ENCODE results near the gene RHCG. TPM values are rescaled to one million over a fixed set of nuclear protein-coding genes. Genes with fewer than 3 reads are reported as not detected.

The RHCG gene
- total and polyA plus RNA-seq, 8 donors: 2.2 to 3.1 (median 2.6) TPM; not detected in 2

- Histone ChIP-seq H3K9me3 (no peaks in the 10 kb centered on the region), H3K36me3 (no peaks in the 10 kb centered on the region), H3K27me3 (peaks cover 3 to 85% of the 10 kb centered on the region in 2 donors), H3K4me3 (no peak overlapping the region), H3K4me1 (no peaks in the 10 kb centered on the region), H3K27ac (no peak overlapping the region)
- intact Hi-C loops (cut with DNase I): no loop called here
- DNase-seq (no peak), ATAC-seq (no peak)
- no peak for TF ChIP-seq CTCF (IDR thresholded peaks at IDR 0.05)
These were observed 7.0 kb downstream of the RHCG start for GRCh38 chr15:89489376-89489775.

- Histone ChIP-seq H3K9me3 (no peaks in the 10 kb centered on the region), H3K27me3 (peaks cover 0 to 82% of the 10 kb centered on the region in 2 donors), H3K27ac (no peak overlapping the region), H3K4me1 (no peaks in the 10 kb centered on the region), H3K4me3 (no peak overlapping the region), H3K36me3 (no peaks in the 10 kb centered on the region)
- no peak for TF ChIP-seq CTCF (IDR thresholded peaks at IDR 0.05)
- no peak for ATAC-seq
- intact Hi-C loops (cut with DNase I): no loop called here
- DNase-seq: no peak
These were observed 8.6 kb downstream of the RHCG start for GRCh38 chr15:89487791-89488190.

GRCh38 chr15:89486726-89487050 is 9.7 kb downstream of the RHCG start:
- peak; percentile 53 for ATAC-seq

GRCh38 chr15:89483079-89483478 is 13.3 kb downstream of the RHCG start:
- no peak overlapping the region for H3K4me3 ChIP-seq
- H3K27me3 ChIP-seq: peaks cover 0 to 87% of the 10 kb centered on the region in 2 donors
- no peak overlapping the region for H3K27ac ChIP-seq
- H3K9me3 ChIP-seq: no peaks in the 10 kb centered on the region
- no peaks in the 10 kb centered on the region for H3K4me1 ChIP-seq
- no peak for ATAC-seq
- H3K36me3 ChIP-seq: no peaks in the 10 kb centered on the region
- DNase-seq: no peak
- intact Hi-C loops (cut with DNase I): no loop called here
- no peak for TF ChIP-seq CTCF (IDR thresholded peaks at IDR 0.05)

More at GRCh38 chr15:89486726-89487050, 9.7 kb downstream of the RHCG start:
- Histone ChIP-seq H3K27me3 (peaks cover 0 to 82% of the 10 kb centered on the region in 2 donors), H3K4me1 (no peaks in the 10 kb centered on the region), H3K36me3 (no peaks in the 10 kb centered on the region), H3K9me3 (no peaks in the 10 kb centered on the region), H3K27ac (no peak overlapping the region), H3K4me3 (no peak overlapping the region)
- intact Hi-C loops (cut with DNase I): no loop called here
- DNase-seq: peak in 1 of 4 donors; percentile 83
- TF ChIP-seq CTCF (IDR thresholded peaks at IDR 0.05): no peak

GRCh38 chr15:89482139-89482538 is 14.2 kb downstream of the RHCG start:
- intact Hi-C loops (cut with DNase I): no loop called here
- ATAC-seq (no peak), DNase-seq (no peak)
- H3K4me3 ChIP-seq: no peak overlapping the region
- no peaks in the 10 kb centered on the region for H3K9me3 ChIP-seq
- H3K27ac ChIP-seq: no peak overlapping the region
- peaks cover 0 to 87% of the 10 kb centered on the region in 2 donors for H3K27me3 ChIP-seq
- H3K4me1 ChIP-seq: no peaks in the 10 kb centered on the region
- no peaks in the 10 kb centered on the region for H3K36me3 ChIP-seq
- no peak for TF ChIP-seq CTCF (IDR thresholded peaks at IDR 0.05)

Data from left lung (tissue), 10 donors.